NCI-H146 treated with DMSO at 0.1 percent for 48 hours (cell line): Measurements from ENCODE around the gene PATJ.
"Not testable (repeated sequence)": the region's sequence is repeated elsewhere in the genome, so short reads cannot be mapped to it uniquely, and the experiment has no call there.

Source experiments
- DNase-seq: peaks from one replicate; lab custom pipeline; 2025; ENCODE audit not compliant: unreplicated experiment; lab: John Stamatoyannopoulos, UW

PATJ gene

DNA sequence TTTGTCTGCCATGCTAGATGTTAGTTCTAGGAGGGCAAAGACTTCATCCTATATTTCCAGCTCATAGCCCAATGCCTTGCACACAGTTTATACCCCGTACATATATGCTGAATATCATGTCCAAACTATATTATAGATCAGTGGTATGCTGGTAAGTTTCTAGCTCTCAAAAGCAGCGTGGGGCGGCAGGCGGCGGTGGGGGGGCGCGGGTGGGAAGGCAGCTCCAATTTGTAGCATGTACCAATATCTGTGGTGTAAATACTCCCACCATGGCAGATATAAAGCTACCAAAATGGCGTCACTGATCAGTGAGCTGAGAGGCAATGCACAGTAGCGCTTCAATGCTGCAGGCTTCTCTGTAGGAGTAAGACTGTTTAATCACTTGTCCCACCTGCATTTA, 77.1 kb downstream of the PATJ start:
- DNase-seq = no peak

DNA sequence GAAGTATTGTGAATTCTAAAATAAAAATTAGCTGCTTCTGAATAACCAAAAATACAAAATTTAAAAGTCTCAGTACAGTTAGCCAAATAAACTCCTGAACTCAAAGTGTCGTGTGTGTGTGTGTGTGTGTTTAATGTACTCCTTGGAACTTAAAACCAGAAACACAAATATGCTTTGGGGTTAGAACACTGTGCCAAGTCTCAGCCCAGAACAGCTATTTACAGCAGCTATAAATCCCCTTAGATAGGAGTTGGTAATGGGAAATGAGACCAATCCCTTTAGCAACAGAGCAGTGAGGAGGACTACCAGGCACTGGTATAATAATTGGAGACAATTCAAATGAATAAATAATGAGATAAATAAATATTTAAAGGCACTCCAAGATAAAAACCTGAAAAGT, 83.1 kb downstream of the PATJ start:
- DNase-seq = no peak

DNA sequence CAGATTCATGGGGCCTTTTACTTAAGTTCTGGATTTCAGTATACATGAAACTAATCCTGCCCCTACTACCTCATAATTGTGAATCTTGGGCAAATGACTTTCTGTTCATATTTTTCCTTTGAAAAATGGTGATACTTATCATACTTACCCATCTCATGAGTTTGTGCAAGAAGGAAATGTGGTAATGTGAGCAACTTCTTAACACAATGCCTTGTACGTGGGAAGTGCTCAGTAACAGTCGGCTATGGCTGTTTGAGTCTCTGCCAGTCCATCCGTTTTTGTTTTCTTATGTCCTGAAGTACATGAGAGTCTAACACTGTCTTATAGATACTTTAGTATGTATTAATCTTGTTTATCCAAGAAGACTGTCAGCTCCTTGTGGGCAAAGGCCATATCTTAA, 86.5 kb downstream of the PATJ start:
- DNase-seq = no peak

DNA sequence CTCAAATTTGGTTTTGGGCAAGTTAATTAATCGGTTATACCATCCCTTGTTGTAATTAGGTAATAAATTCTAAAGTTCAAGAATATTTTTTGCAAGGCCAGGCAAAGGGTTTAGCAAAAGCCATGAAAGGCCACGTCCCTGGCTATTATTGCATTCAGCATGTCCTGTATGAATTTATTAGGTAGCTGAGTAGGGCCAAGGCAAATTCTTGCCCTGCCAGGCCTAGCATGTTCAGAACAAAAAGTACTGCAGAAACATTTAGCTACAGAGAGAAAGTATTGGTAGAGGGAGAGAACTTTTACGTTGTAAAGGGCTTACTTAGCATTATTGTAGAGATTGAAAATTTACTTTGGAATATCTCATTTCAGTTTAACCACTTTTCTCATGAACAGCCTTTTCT, 94.4 kb downstream of the PATJ start:
- no peak for DNase-seq

DNA sequence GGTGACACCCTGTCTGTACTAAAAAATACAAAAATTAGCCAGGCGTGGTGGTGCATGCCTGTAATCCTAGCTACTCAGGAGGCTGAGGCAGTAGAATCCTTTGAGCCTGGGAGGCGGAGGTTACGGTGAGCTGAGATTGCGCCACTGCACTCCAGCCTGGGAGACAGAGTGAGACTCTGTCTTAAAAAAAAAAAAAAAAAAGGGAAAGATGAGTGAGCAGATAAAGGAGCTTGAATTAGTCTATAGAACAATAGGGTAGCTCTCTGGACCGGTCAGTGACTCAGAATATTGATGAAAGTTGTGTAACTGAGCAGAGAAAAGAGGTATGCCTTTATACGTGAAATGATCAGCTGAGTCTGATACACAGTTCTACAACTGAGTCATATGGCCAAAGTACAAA, 95.3 kb downstream of the PATJ start:
- DNase-seq = not testable (repeated sequence)

DNA sequence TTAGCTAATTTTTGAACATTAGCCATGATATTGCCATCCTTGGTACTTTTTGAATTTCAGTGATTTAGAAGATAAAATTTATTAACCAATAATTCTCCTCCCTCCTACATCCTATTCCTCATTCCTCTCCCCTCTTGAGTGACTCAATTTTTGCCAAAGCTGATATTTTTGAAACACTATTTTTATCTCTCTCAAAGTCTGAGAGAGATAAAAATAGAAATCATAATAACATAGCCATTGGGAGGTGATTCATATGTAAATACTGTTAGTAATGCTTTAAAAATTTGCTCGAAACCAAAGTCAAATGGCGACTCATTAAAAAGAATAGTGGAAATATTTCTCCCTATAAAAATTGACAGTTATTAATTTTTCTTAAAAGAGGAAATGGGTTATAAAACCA, 97.4 kb downstream of the PATJ start:
- DNase-seq = no peak

DNA sequence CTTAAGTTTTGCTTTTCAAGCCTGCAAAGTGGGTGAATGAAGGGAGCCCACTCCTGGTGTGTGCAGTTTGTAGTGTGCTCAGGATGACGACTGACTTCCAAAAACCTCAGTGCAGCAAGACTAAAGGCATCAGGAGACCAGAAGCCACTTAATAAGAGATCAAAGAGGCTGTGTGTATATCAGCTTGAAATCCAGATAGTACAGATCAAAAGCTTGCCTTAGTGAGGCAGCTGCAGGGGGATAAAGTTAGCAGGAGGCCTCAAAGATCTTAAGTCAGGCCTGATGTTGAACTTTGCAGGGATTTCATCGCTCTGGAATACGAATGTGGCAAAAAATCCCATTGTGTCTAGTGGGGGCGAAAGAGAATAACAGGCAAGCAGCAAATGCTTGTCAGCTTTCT, 99.8 kb downstream of the PATJ start:
- DNase-seq = no peak

DNA sequence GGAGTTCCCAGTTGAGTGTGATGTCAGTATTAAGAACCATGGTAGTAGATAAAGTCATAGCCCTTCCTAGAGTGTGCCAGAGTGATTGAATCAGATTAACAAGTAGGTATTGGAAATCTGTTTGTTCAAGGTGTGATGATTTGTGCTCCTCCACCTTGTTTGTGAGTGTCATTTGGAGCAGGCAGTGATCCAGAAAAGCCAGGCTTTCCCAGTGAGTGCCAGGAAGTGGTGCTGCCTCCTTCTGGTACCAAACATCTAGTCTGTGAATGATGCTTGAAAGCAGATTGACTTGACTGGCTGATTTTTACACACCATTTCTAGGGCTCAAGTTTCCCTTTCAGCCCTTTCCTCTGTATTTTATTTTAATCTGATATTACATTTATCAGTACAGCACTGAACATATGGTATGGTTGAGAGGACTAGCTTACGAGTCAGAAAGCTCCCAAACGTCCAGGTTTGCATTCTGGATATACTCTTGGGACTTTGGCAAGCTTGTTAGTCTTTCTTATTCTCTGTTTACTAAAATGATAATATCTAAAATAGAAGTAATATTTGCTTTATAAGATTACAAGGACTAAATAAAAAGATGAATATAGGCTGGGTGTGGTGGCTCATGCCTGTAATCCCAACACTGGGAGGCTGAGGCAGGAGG, 100.7 kb downstream of the PATJ start:
- no peak for DNase-seq

DNA sequence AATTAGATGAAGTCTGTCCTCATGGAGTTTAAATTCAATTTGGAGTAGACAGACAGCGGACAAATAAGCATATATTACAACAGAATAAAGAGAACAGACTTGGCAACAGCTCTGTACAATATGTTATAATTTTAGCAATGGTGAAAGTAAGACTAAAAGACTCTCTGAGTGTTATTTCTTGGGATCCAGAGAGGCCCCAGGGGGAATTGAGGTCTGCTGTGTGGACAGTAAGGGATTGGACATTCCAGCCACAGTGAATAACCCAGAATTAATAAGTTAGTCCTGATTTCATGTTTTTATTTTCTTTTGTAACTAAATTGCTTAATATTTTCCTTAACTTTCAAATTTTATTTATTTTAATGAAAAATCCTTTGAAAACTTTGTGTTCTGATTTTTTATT, 101.7 kb downstream of the PATJ start:
- no peak for DNase-seq

DNA sequence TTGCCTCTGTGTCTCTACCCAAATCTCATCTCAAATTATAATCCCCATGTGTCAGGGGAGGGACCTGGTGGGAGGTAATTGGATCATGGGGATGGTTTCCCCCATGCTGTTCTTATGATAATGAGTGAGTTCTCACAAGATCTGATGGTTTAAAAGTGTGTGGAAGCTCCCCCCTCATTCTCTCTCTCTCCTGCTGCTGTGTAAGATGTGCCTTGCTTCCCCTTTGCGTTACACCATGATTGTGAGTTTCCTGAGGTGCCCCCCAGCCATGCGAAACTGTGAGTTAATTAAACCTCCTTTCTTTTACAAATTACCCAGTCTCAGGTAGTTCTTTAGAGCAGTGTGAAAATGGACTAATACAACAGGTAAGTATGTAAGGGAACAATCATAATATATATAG, 102.4 kb downstream of the PATJ start:
- not testable (repeated sequence) for DNase-seq

DNA sequence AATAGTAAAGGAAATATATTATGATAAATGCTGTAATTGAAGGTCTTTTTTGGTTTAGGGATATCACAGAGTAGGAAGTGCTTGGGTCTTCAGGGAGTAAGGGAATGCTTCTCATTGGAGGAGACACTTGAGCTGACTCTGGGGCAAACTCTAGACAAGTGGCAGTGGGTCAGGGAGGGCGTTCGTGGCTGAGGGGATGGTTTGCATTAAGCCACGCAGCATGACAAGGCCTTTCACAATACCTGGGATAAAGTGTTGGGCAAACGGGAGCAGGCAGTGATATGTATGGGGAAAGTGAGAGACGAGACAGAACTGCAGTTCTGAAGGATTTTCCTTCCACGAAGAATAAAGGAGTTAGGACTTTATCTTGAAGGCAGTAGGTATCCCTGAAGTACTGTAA, 109.0 kb downstream of the PATJ start:
- no peak for DNase-seq

DNA sequence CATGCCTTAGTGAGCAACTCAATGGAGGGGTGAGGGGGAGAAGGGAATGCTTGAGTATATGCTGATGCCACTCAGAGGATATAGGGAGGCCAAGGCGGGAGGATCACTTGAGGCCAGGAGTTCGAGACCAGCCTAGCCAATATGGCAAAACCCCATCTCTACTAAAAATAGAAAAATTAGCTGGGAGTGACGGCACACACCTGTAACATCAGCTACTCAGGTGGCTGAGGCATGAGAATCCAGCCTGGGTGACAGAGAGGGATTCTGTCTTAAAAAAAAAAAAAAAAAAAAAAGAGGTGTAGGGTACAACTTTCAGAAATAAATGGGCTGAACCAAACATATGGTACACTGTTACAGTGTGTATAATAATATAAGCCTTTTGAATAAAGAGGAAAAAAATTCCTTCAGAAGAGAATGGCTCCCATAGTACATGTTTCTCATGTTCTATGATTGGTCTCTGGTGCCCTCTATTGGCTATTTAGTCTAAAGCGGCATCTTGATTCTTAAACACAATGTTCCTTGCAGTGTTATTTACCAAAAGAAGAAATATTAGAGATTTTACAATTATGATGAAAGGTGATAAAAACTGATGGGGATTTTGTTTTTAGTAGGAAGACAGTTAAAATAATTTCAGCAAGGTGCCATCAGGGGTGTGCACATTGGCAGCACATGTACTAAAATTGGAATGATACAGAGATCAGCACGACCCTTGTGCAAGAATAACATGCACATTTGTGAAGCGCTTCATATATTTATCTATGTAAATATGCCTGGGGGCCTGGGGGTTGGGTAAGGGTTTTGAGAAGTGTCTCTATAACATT, 109.8 kb downstream of the PATJ start:
- peak; percentile 29 for DNase-seq

DNA sequence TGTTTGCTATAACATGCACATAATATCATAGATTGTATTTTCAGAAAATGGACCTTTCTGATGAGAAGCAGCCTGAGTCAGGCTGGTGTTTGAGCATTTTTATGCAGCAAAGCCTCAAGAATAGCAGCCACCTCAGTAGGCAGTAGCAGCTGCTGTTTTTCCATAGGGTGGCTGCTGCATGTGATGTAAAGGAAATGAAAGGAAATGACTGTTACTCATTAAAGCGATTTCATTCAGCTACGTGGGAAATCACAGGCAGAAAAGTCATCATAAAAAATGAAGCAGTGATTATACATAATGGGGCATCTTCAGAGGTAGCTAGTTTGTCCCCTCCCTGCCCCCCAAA, 110.4 kb downstream of the PATJ start:
- no peak for DNase-seq

DNA sequence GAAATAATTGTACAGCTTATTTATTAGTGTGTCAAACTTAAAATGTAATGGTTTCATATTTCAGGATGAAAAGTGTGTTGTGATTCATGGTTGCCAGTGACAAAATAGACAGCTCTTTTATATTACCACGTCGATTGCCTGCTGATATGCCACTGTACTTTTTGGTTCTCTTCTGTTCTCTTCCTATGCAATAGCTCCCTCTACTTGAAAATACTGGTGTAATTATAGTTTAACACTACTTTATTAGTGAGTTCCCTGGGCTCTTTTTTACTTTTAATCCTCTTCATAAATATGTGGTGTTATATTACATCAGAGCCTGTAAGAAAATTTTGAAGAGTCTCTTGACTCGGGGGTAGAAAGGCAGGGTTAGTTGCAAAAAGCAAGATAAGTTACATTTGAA, 111.3 kb downstream of the PATJ start:
- DNase-seq = no peak

DNA sequence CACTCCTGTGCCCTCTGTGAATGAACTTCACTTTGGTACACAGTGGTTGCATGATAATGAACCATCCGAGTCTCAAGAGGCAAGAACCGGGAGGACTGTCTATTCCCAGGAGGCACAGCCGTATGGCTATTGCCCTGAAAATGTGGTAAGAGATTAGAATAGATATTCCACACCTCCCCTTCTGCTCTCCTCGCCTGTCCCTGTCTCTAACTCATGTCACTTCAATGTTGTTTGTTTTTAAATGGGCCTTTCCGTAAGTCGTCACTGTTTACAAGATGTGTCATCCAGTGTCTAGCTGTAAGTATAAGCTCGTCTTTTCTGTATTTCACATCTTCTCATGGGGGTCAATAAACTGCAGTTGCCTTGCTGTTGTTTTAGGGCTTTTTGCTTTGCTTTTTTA, 122.2 kb downstream of the PATJ start:
- DNase-seq = no peak

DNA sequence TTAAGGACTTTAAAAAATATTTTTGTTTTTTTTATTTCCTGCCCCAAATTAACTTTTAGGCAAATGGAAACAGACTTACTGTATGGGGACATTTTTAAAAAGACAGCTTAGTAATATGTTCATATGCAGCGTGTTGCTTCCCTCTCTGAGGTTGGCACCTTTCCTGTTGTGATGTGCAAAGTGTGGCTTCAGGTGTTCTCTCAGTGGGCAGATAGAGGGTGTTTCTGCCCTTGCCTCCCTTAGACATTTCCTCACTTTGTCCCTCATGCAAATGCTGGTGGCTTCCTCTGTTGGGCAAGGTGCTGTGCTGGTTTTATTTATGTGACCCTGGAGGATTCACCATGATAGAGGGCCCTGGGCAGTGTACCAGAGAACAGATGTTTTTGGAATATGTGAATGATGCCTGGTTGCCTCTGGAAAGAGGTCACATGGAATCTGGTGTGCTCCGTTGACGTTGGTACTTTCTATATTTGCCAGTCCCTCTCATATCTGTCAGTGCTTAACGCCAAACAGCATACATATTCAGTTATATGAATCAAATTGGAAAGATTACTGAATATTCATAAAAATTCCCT, 123.5 kb downstream of the PATJ start:
- DNase-seq = no peak

DNA sequence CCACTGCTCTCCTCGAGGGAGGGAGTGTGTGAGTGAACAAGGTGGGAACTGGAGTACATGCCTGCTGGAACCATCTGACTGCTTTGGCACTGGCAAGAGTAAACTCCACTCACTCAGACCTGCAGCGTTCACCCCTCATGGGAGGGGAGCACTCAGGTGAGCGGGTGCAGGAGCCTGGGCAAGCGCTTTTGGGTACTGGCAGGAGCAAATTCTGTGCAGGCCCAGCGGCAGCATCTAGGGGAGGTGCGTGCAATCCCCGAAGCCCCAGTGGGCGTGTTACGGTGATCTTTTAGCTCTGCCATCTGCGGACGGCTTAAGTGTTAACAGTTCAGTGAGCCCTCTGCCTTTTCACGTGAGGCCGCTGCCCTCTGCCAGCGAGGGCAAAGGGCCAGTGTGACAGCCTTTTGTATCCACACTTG, 127.4 kb downstream of the PATJ start:
- DNase-seq = no peak

DNA sequence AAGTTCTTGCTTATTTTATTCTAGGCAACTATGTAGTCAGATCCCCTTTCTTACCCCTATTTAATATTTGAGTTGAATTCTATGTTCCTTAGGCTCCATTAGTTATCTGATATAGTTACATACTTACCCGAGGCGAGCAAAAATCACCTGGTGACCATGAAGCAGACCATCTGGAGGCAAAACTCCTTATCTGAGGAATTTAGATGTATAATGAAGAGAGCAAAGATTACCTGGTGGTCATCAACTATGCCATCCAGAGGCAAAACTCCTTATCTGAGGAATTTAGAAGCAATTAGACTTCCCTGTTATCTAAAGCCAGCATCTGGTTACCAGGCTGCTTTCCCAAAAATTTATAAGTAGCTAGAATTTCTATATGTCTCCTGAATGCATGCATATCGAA, 129.9 kb downstream of the PATJ start:
- no peak for DNase-seq

DNA sequence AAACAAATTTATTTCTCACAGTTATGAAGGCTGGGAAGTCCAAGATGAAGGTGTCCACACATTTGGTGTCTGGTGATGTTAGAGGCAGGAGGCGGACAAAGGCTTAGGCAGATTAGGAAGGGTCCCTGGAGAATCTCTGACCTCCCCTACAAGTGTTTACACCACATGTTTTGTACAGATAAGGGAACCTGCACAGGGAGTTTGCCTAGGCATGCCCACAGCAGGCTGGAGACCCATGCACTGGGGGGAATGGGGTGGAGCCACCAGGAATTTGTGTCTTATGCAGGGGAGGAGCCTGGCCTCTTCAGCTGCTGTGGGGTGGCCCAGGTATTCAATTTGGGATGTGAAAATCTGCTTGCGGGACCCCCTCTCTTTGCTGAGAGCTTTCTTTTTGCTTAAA, 131.3 kb downstream of the PATJ start:
- no peak for DNase-seq

DNA sequence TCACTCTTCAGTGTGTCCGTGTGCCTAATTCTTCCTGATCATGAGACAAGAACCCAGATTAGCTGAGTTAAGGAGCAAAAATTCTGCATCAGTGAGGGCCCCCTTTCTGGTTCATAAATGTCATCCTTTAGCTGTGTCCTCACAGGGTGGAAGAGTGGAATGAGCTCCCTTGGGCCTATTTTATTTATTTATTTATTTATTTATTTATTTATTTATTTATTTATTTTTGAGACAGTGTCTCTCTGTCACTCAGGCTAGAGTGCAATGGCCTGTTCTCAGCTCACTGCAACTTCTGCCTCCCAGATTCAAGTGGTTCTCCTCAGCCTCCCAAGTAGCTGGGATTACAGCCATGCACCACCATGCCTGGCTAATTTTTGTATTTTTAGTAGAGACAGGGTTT, 131.7 kb downstream of the PATJ start:
- DNase-seq = no peak

DNA sequence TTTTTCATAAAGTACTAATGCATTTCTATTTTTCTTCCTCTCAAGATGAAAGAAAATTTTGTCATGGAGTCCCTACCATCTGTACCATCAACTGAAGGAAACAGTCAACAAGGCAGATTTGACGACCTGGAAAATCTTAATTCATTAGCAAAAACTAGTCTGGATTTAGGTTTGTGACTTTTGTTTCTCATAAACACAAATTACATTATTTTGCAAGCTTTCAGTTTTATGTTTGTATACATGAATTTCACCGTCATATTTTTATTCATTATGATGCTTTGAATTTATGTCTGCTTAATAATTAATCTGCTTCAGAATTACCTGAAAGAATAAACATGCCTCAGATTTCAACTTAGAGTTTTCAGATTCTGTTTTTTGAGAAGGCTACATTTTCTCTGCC, 132.9 kb downstream of the PATJ start:
- DNase-seq = no peak

DNA sequence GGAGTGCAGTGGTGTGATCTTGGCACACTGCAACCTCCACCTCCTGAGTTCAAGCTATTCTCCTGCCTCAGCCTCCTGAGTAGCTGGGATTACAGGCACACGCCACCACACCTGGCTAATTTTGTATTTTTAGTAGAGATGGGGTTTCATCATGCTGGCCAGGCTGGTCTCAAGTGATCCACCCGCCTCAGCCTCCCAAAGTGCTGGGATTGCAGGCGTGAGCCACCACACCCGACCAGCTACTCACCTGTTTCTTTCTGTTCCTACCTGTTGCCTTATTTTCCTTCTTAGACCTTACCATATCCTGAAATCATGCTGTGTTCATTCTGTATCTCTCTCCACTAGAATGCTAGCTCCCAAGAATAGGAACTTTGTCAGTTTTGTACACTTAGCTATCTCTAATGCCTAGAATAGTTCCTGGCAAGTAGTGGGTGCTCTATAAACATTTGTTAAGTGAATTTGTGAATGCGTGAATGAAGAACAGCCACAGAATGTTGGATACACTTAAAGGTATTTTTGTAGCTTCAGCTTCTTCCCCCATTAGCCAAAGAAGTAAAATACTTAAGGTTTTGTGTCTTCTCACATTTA, 137.7 kb downstream of the PATJ start:
- not testable (repeated sequence) for DNase-seq
